Ovary (tissue), 3 donors: Measurements from ENCODE around the gene BPIFA2.

Source experiments
- EP300 ChIP-seq: sonication (generic); formaldehyde crosslinking; IDR thresholded peaks from one replicate; pipeline ENCODE4 v1.6.1; 2017; ENCODE audit warnings: antibody characterized with exemption
- POLR2A ChIP-seq: fragments of 450-650 bp; IDR thresholded peaks from one replicate; pipeline ENCODE4 v1.6.1; 2017; ENCODE audit warnings: antibody characterized with exemption, mild to moderate bottlenecking, moderate library complexity
- TF ChIP-seq, protein P1 (sequence below), 3 donors: fragments of 450-650 bp in 2 of 3; fragments of 200-600 bp in 1 of 3; IDR thresholded peaks; one replicate each; pipeline versions ENCODE4 v1.5.1 to v1.8.0; 2016 to 2022; ENCODE audit warnings: antibody characterized with exemption in 3 of 3, mild to moderate bottlenecking in 1 of 3
- donor health status: DM: no; HTN: no; CAD: no.

DNA sequence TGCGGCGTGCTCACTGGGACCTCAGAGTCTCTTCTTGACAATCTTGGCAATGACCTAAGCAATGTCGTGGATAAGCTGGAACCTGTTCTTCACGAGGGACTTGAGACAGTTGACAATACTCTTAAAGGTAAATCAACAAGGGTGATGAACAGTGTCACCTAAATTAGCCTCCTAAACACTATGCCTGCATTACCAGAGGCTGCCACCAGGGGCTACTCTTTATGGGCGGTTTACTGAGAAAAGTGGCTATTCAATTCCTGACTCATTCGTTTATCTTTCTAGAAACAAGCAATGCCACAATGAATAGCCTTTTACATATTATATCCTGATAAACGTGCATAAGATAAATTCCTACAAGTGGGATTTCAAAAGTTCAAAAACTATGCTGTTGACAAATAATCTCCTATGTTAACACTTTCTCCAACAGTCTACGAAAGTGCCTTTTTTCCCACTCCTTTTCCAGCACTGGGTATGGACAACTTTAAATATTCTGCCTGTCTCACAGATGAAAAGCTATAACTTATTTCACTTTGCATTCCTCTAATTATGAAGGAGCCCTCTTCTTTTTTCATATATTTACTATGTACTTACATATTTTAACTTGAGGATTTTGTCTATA, 1.3 kb downstream of the BPIFA2 start:
- TF ChIP-seq, protein P1, sequence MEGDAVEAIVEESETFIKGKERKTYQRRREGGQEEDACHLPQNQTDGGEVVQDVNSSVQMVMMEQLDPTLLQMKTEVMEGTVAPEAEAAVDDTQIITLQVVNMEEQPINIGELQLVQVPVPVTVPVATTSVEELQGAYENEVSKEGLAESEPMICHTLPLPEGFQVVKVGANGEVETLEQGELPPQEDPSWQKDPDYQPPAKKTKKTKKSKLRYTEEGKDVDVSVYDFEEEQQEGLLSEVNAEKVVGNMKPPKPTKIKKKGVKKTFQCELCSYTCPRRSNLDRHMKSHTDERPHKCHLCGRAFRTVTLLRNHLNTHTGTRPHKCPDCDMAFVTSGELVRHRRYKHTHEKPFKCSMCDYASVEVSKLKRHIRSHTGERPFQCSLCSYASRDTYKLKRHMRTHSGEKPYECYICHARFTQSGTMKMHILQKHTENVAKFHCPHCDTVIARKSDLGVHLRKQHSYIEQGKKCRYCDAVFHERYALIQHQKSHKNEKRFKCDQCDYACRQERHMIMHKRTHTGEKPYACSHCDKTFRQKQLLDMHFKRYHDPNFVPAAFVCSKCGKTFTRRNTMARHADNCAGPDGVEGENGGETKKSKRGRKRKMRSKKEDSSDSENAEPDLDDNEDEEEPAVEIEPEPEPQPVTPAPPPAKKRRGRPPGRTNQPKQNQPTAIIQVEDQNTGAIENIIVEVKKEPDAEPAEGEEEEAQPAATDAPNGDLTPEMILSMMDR (IDR thresholded peaks at IDR 0.05): no peak
- TF ChIP-seq POLR2A: no peak
- TF ChIP-seq EP300: no peak
